Activated CD4-positive, alpha-beta T cell treated with anti-CD3 and anti-CD28 coated beads for 36 hours (primary cell): Measurements from ENCODE around the gene ALKBH8. TPM values are rescaled to one million over a fixed set of nuclear protein-coding genes. Genes with fewer than 3 reads are reported as not detected.
"Not testable (repeated sequence)": the region's sequence is repeated elsewhere in the genome, so short reads cannot be mapped to it uniquely, and the experiment has no call there.

Experiments
- ATAC-seq: fragments of 200-7000 bp; cut with Tn5 transposase; one replicate; pipeline ENCODE4 v1.10.0; 2021; ENCODE audit warnings: mild to moderate bottlenecking, moderate library complexity
- CTCF ChIA-PET: fragments of 350-600 bp; sonication (Branson Sonifier 250); formaldehyde crosslinking; loops from one replicate; lab custom pipeline; 2021; ENCODE audit warnings: antibody characterized with exemption; lab: Charles Lee
- POLR2A ChIA-PET: fragments of 350-600 bp; sonication (Branson Sonifier 250); formaldehyde crosslinking; loops from one replicate; lab custom pipeline; 2021; ENCODE audit warnings: antibody characterized with exemption, inconsistent platforms; lab: Charles Lee
- DNase-seq: peaks from one replicate; pipeline ENCODE4 v3.0.0-alpha.2; 2020
- H3K27ac Mint-ChIP-seq: one replicate; pipeline ENCODE4 v1.8.0; 2021; ENCODE audit warnings: mixed read lengths
- H3K27me3 Mint-ChIP-seq: one replicate; pipeline ENCODE4 v1.8.0; 2021; ENCODE audit warnings: mixed read lengths
- H3K36me3 Mint-ChIP-seq: one replicate; pipeline ENCODE4 v1.8.0; 2021; ENCODE audit warnings: low read depth, mixed read lengths
- H3K4me1 Mint-ChIP-seq: one replicate; pipeline ENCODE4 v1.8.0; 2021; ENCODE audit warnings: mixed read lengths
- H3K4me3 Mint-ChIP-seq: one replicate; pipeline ENCODE4 v1.8.0; 2021; ENCODE audit warnings: mild to moderate bottlenecking, moderate library complexity, mixed read lengths
- H3K9me3 Mint-ChIP-seq: one replicate; pipeline ENCODE4 v1.8.0; 2021; ENCODE audit warnings: low read depth, mixed read lengths
- intact Hi-C, 2 experiments: fragments of 100-400 bp; cut with DNase I in 1 of 2; cut with micrococcal nuclease in 1 of 2; formaldehyde crosslinking; loops; one replicate each; pipeline versions ENCODE4 v1.14.2 to v1.15.1; 2022 to 2024; cut with DNase I, micrococcal nuclease
- total RNA-seq, 2 experiments: library from RNA; stranded (reverse); gene quantifications; one replicate each; pipeline ENCODE4 v1.2.3, GENCODE V29; 2021

ALKBH8 gene
- total RNA-seq, 2 experiments from 2014 or later = 11.4 to 12.6 TPM

- H3K27ac Mint-ChIP-seq = no peak overlapping the region
- no peak overlapping the region for H3K4me3 Mint-ChIP-seq
- ChIA-PET POLR2A (no interaction called here), CTCF (no interaction called here)
- ATAC-seq = no peak
- intact Hi-C loops = no loop called here
- peaks cover 8% of the 10 kb centered on the region for H3K9me3 Mint-ChIP-seq
- H3K4me1 Mint-ChIP-seq = no peaks in the 10 kb centered on the region
- no peak for DNase-seq
- peaks cover 55% of the 10 kb centered on the region for H3K36me3 Mint-ChIP-seq
- H3K27me3 Mint-ChIP-seq = no peaks in the 10 kb centered on the region
Measured at GRCh38 chr11:107505647-107506225, 59.8 kb downstream of the ALKBH8 start.

GRCh38 chr11:107504981-107505380 lies 60.6 kb downstream of the ALKBH8 start:
- Mint-ChIP-seq H3K4me3 (no peak overlapping the region), H3K4me1 (no peaks in the 10 kb centered on the region), H3K27ac (no peak overlapping the region), H3K9me3 (peaks cover 8% of the 10 kb centered on the region), H3K27me3 (no peaks in the 10 kb centered on the region), H3K36me3 (peaks cover 52% of the 10 kb centered on the region)
- POLR2A ChIA-PET = no interaction called here
- DNase-seq (no peak), ATAC-seq (no peak)
- CTCF ChIA-PET = no interaction called here
- intact Hi-C loops = no loop called here

GRCh38 chr11:107501713-107502112 lies 63.8 kb downstream of the ALKBH8 start:
- ATAC-seq (no peak), DNase-seq (no peak)
- CTCF ChIA-PET = no interaction called here
- Mint-ChIP-seq H3K27ac (no peak overlapping the region), H3K36me3 (peaks cover 47% of the 10 kb centered on the region), H3K4me1 (no peaks in the 10 kb centered on the region), H3K9me3 (peaks cover 8% of the 10 kb centered on the region), H3K4me3 (no peak overlapping the region), H3K27me3 (no peaks in the 10 kb centered on the region)
- intact Hi-C loops = no loop called here
- POLR2A ChIA-PET = no interaction called here

GRCh38 chr11:107497371-107497770 lies 68.2 kb downstream of the ALKBH8 start:
- H3K4me1 Mint-ChIP-seq, H3K9me3 Mint-ChIP-seq, CTCF ChIA-PET, ATAC-seq, H3K27ac Mint-ChIP-seq, DNase-seq, H3K27me3 Mint-ChIP-seq, POLR2A ChIA-PET, intact Hi-C loops, H3K4me3 Mint-ChIP-seq: not testable (repeated sequence)
- H3K36me3 Mint-ChIP-seq = peaks cover 14% of the 10 kb centered on the region

GRCh38 chr11:107496011-107496410 lies 69.5 kb downstream of the ALKBH8 start:
- no peak for DNase-seq
- Mint-ChIP-seq H3K4me1 (no peaks in the 10 kb centered on the region), H3K4me3 (no peak overlapping the region), H3K27ac (no peak overlapping the region), H3K36me3 (peaks cover 3% of the 10 kb centered on the region), H3K9me3 (no peaks in the 10 kb centered on the region), H3K27me3 (no peaks in the 10 kb centered on the region)
- ChIA-PET POLR2A (no interaction called here), CTCF (no interaction called here)
- ATAC-seq = no peak
- intact Hi-C loops = no loop called here

GRCh38 chr11:107494055-107494454 lies 71.5 kb downstream of the ALKBH8 start:
- Mint-ChIP-seq H3K9me3 (no peaks in the 10 kb centered on the region), H3K27ac (no peak overlapping the region), H3K4me1 (no peaks in the 10 kb centered on the region), H3K27me3 (no peaks in the 10 kb centered on the region), H3K4me3 (no peak overlapping the region), H3K36me3 (no peaks in the 10 kb centered on the region)
- CTCF ChIA-PET = no interaction called here
- no peak for ATAC-seq
- intact Hi-C loops = no loop called here
- DNase-seq = no peak
- POLR2A ChIA-PET = no interaction called here

- no peaks in the 10 kb centered on the region for H3K36me3 Mint-ChIP-seq
- CTCF ChIA-PET = no interaction called here
- H3K9me3 Mint-ChIP-seq = no peaks in the 10 kb centered on the region
- intact Hi-C loops = no loop called here
- POLR2A ChIA-PET = no interaction called here
- H3K27me3 Mint-ChIP-seq = no peaks in the 10 kb centered on the region
- H3K4me1 Mint-ChIP-seq = no peaks in the 10 kb centered on the region
- no peak overlapping the region for H3K27ac Mint-ChIP-seq
- no peak for DNase-seq
- H3K4me3 Mint-ChIP-seq = no peak overlapping the region
- no peak for ATAC-seq
Measured at GRCh38 chr11:107493117-107493516, 72.4 kb downstream of the ALKBH8 start.

- ATAC-seq = no peak
- peaks cover 3% of the 10 kb centered on the region for H3K27me3 Mint-ChIP-seq
- H3K36me3 Mint-ChIP-seq = no peaks in the 10 kb centered on the region
- H3K4me1 Mint-ChIP-seq = no peaks in the 10 kb centered on the region
- ChIA-PET CTCF (no interaction called here), POLR2A (interaction anchor here (0.6 kb wide), 1 partner anchor 89 kb away, joined by 3 read pairs; no protein-coding TSS in a partner anchor)
- H3K9me3 Mint-ChIP-seq = no peaks in the 10 kb centered on the region
- no peak overlapping the region for H3K4me3 Mint-ChIP-seq
- no peak overlapping the region for H3K27ac Mint-ChIP-seq
- DNase-seq = no peak
- intact Hi-C loops = no loop called here
Measured at GRCh38 chr11:107490836-107491235, 74.7 kb downstream of the ALKBH8 start.

GRCh38 chr11:107482234-107482633 lies 83.3 kb downstream of the ALKBH8 start:
- CTCF ChIA-PET = no interaction called here
- no peak for ATAC-seq

GRCh38 chr11:107478922-107479321 lies 86.6 kb downstream of the ALKBH8 start:
- no peaks in the 10 kb centered on the region for H3K4me1 Mint-ChIP-seq
- DNase-seq (no peak), ATAC-seq (no peak)
- no peaks in the 10 kb centered on the region for H3K36me3 Mint-ChIP-seq
- H3K27ac Mint-ChIP-seq = no peak overlapping the region
- POLR2A ChIA-PET = no interaction called here
- H3K27me3 Mint-ChIP-seq = peaks cover 20% of the 10 kb centered on the region
- no peaks in the 10 kb centered on the region for H3K9me3 Mint-ChIP-seq
- CTCF ChIA-PET = no interaction called here
- H3K4me3 Mint-ChIP-seq = no peak overlapping the region
- intact Hi-C loops = no loop called here

More at GRCh38 chr11:107482234-107482633, 83.3 kb downstream of the ALKBH8 start:
- Mint-ChIP-seq H3K27ac (no peak overlapping the region), H3K36me3 (no peaks in the 10 kb centered on the region), H3K27me3 (peaks cover 13% of the 10 kb centered on the region), H3K9me3 (no peaks in the 10 kb centered on the region), H3K4me1 (no peaks in the 10 kb centered on the region), H3K4me3 (no peak overlapping the region)
- POLR2A ChIA-PET = no interaction called here
- no peak for DNase-seq
- intact Hi-C loops = no loop called here

- Mint-ChIP-seq H3K9me3 (no peaks in the 10 kb centered on the region), H3K27ac (no peak overlapping the region), H3K4me1 (no peaks in the 10 kb centered on the region), H3K36me3 (no peaks in the 10 kb centered on the region), H3K4me3 (no peak overlapping the region), H3K27me3 (peaks cover 21% of the 10 kb centered on the region)
- DNase-seq (no peak), ATAC-seq (no peak)
- CTCF ChIA-PET = interaction anchor here (1.0 kb wide), 1 partner anchor 9 kb away, joined by 3 read pairs; no protein-coding TSS in a partner anchor
- intact Hi-C loops = no loop called here
- POLR2A ChIA-PET = no interaction called here
Measured at GRCh38 chr11:107477820-107478219, 87.7 kb downstream of the ALKBH8 start.

- peaks cover 32% of the 10 kb centered on the region for H3K27me3 Mint-ChIP-seq
- ChIA-PET POLR2A (no interaction called here), CTCF (no interaction called here)
- H3K9me3 Mint-ChIP-seq = no peaks in the 10 kb centered on the region
- no peaks in the 10 kb centered on the region for H3K36me3 Mint-ChIP-seq
- no peak overlapping the region for H3K27ac Mint-ChIP-seq
- no peaks in the 10 kb centered on the region for H3K4me1 Mint-ChIP-seq
- H3K4me3 Mint-ChIP-seq = no peak overlapping the region
- ATAC-seq (no peak), DNase-seq (no peak)
- intact Hi-C loops = no loop called here
Measured at GRCh38 chr11:107473792-107474191, 91.7 kb downstream of the ALKBH8 start.
